Measurements from ENCODE around the gene IQCE.
"Not testable (repeated sequence)": the region's sequence is repeated elsewhere in the genome, so short reads cannot be mapped to it uniquely, and the experiment has no call there.

Gene IQCE

DNA sequence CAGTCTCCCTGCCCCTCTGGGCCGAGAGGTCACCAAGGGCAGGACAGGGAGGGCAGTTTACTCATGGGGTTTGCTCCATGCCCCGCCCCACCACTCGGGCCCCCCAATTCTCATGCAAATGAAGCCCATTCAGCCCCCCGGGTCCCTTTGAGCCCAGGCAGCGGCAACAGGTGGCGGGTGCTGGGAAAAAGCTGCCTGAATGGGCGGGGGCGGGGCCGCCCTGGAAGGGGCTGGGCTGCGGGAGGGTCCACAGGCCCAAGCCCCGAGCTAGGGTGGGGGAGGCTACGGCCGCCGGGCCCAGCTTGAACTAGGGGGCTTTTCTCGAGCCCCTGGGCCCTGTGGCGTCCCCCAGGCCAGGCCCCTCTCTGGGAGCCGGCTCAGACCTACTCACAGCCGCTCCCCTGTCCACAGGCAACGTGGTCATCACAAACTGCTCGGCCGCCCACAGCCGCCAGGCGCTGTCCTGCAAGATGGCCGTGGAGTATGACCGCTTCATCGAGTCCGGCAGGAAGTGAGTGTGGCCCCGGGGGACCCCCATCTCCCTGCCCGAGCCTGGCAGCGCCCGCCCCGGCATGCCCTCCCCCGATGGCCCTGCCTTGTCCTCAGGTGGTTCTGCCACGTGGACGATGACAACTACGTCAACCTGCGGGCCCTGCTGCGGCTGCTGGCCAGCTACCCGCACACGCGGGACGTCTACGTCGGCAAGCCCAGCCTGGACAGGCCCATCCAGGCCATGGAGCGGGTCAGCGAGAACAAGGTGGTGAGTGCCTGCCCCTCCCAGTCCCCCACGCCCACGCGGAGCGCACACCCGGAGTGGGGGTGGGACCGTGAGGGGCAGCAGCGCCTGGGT is 33.7 kb upstream of the IQCE start:
- Mint-ChIP-seq H3K36me3 (ENCODE audit: insufficient read depth) (peaks cover 38% of the 10 kb centered on the region), H3K4me3 (no peak overlapping the region), H3K4me1 (peaks cover 51% of the 10 kb centered on the region), H3K27ac (ENCODE audit: low read depth) (no peak overlapping the region), H3K27me3 (no peaks in the 10 kb centered on the region), H3K9me3 (no peaks in the 10 kb centered on the region)
- ATAC-seq (replicated peaks; ENCODE audit: extremely low read depth, poor library complexity, severe bottlenecking) (no peak), DNase-seq (ENCODE audit: low spot score in 2 of 2) (no peak)

DNA sequence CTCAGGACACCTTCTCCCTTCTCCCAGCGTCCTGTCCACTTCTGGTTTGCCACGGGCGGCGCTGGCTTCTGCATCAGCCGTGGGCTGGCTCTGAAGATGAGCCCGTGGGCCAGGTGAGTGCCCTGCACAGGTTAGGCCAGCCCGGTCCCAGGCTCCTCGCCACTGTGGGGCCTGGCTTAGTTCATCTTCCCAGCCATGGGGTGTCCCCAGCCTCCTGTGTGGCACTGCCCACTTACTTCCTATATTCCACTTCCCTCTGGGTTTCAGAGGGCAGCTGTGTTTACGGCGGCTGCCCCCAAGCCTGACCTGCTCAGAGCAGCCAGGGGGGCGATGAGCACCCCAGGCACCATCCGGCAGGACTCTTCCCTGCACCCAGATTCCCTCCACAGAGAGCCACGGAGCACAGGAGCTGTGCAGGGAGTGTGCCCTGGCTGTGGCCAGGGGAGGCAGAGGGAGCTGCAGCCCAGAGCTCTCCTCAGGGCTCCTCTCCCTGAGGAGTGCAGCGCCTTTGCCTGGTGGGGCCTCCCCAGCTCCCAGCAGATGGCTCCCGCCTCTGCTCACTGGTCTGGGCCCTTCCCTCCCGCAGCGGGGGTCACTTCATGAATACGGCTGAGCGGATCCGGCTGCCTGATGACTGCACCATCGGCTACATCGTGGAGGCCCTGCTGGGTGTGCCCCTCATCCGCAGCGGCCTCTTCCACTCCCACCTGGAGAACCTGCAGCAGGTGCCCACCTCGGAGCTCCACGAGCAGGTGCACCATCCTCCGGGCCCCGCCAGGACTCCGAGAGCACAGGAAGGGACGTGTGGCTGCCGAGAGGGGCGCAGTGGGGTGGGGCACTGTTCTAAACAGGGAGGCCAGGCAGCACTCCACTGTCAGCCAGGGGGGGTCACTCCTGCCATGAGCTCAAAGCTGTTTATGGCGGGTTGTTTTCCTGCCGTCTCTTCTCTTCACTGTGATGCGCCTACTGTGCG is 32.8 kb upstream of the IQCE start:
- H3K27me3 Mint-ChIP-seq: no peaks in the 10 kb centered on the region
- DNase-seq (ENCODE audit: low spot score in 2 of 2) (no peak), ATAC-seq (replicated peaks; ENCODE audit: extremely low read depth, poor library complexity, severe bottlenecking) (no peak)
- H3K4me3 Mint-ChIP-seq: peak overlapping the region; percentile 16
- H3K9me3 Mint-ChIP-seq: no peaks in the 10 kb centered on the region
- H3K4me1 Mint-ChIP-seq: peaks cover 60% of the 10 kb centered on the region
- H3K36me3 Mint-ChIP-seq (ENCODE audit: insufficient read depth): peaks cover 29% of the 10 kb centered on the region
- H3K27ac Mint-ChIP-seq (ENCODE audit: low read depth): no peak overlapping the region

DNA sequence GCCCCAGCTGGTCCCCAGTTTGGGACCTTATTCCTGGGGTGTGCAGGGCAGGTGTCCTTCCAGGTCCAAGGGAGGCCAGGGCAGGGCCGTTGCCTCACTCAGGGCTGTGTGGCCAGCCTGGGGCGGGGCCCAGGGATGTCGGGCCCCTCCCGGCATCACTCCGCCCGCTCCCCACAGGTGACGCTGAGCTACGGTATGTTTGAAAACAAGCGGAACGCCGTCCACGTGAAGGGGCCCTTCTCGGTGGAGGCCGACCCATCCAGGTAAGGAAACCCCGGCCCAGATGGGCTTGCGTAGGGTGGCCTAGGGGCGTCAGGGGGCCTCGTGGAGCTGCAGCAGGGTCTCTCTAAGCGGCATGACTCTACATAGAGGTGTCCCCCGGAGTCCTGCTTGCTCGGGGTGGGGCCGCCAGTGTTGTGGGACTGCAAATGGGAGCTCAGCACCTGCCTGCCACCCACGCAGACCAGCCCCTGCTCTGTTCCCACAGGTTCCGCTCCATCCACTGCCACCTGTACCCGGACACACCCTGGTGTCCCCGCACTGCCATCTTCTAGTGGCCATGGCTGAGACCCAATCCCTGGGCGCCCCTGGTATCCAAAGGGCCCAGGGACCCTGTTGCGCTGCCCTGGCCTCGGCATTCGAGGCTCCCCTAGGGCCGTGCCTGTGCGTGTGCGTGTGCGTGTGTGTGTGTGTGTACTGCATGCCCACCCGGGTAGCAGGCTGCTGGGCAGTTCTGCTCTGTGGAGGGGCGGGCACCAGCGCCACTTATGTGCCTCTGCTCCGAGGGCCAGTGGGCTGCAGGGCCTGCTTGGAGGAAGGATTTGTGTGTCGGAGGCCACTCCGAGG is 31.9 kb upstream of the IQCE start:
- no peak for ATAC-seq (replicated peaks; ENCODE audit: extremely low read depth, poor library complexity, severe bottlenecking)
- H3K36me3 Mint-ChIP-seq (ENCODE audit: insufficient read depth): peaks cover 25% of the 10 kb centered on the region
- H3K27me3 Mint-ChIP-seq: no peaks in the 10 kb centered on the region
- peaks cover 56% of the 10 kb centered on the region for H3K4me1 Mint-ChIP-seq
- peak overlapping the region; percentile 70 for H3K4me3 Mint-ChIP-seq
- H3K27ac Mint-ChIP-seq (ENCODE audit: low read depth): no peak overlapping the region
- H3K9me3 Mint-ChIP-seq: no peaks in the 10 kb centered on the region
- no peak for DNase-seq (ENCODE audit: low spot score in 2 of 2)

DNA sequence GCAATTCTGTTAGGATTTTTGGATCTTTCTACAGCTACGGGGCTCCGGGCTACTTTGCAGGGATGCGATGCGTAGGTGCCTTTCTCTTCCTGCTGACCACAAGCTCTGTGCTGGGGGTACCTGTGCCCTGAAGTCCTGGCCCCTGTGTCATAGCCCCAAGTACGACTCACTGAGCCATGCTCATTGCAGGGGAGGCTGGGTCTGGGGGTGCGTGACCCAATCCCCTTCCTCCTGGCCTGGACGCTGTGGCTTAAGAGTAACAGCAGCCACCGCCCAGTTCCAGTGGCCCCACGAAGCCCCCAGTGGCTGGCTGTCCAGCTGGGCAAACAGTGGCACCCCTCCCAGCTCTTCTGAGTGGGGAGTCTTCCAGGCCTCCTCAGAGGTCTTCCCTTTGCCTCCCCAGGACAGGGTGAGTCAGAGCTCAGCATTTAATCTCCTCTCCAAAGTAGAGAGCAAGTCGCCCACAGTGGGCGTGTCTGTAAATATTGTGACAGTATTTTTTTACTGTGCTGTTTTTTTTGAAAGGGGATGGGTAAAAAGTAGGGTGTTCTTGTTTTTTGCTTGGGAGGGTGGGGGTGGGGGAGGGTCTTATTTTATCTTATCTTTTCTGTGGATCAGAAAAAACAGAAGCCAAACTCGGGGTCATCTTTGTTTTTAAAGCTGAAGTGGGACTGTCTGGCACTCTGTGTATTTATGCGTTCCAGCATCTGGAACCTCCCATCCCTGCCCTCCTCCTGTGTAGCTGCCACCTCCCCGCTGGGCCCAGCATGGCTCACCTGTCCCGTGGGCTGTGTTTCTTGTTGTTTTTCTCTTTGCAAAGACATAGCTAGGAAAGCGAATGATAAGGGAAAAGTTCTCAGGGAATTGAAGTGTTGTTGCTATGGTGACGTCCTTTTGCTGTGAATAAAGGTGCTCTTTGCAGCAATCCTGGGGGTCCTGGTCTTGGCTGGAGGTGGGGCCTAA is 31.0 kb upstream of the IQCE start:
- Mint-ChIP-seq H3K9me3 (no peaks in the 10 kb centered on the region), H3K27ac (ENCODE audit: low read depth) (peak overlapping the region; percentile 94), H3K27me3 (no peaks in the 10 kb centered on the region), H3K36me3 (ENCODE audit: insufficient read depth) (peaks cover 17% of the 10 kb centered on the region), H3K4me1 (peaks cover 47% of the 10 kb centered on the region), H3K4me3 (peak overlapping the region; percentile 70)
- no peak for DNase-seq (ENCODE audit: low spot score in 2 of 2)
- no peak for ATAC-seq (replicated peaks; ENCODE audit: extremely low read depth, poor library complexity, severe bottlenecking)

DNA sequence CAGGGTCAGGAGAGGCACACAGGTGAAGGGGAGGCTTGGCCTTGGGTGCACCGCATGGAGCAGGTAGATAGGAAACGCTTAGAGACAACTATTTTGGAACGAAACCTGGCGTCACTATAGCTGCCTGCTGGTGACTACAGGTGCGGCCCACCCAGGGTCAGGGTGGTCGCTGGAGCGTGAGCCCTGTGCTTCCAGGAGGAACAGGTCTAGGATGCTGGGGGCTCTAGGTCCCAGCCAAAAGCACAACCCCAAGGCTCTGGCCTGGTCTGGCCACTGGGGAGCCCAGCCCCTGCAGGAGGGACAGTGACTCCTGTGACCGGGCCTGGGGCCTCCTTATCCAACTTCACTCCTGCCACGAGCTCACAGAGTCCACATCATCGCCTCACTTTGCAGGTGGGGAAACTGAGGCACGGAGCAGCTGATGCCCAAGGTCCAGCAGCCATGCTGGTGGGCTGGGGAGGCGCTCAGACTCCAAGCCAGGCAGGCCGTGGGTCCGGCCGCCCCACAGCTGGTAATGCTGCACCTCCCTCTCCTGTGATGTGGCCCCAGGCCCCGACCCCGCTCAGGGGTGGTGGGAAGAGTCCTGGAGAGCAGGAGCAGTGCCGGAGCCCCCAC is 30.2 kb upstream of the IQCE start:
- ATAC-seq (replicated peaks; ENCODE audit: extremely low read depth, poor library complexity, severe bottlenecking) (no peak), DNase-seq (ENCODE audit: low spot score in 2 of 2) (no peak)
- H3K4me1 Mint-ChIP-seq: peaks cover 42% of the 10 kb centered on the region
- peak overlapping the region; percentile 70 for H3K4me3 Mint-ChIP-seq
- H3K27me3 Mint-ChIP-seq: no peaks in the 10 kb centered on the region
- H3K9me3 Mint-ChIP-seq: no peaks in the 10 kb centered on the region
- H3K27ac Mint-ChIP-seq (ENCODE audit: low read depth): peak overlapping the region; percentile 94
- H3K36me3 Mint-ChIP-seq (ENCODE audit: insufficient read depth): peaks cover 12% of the 10 kb centered on the region

DNA sequence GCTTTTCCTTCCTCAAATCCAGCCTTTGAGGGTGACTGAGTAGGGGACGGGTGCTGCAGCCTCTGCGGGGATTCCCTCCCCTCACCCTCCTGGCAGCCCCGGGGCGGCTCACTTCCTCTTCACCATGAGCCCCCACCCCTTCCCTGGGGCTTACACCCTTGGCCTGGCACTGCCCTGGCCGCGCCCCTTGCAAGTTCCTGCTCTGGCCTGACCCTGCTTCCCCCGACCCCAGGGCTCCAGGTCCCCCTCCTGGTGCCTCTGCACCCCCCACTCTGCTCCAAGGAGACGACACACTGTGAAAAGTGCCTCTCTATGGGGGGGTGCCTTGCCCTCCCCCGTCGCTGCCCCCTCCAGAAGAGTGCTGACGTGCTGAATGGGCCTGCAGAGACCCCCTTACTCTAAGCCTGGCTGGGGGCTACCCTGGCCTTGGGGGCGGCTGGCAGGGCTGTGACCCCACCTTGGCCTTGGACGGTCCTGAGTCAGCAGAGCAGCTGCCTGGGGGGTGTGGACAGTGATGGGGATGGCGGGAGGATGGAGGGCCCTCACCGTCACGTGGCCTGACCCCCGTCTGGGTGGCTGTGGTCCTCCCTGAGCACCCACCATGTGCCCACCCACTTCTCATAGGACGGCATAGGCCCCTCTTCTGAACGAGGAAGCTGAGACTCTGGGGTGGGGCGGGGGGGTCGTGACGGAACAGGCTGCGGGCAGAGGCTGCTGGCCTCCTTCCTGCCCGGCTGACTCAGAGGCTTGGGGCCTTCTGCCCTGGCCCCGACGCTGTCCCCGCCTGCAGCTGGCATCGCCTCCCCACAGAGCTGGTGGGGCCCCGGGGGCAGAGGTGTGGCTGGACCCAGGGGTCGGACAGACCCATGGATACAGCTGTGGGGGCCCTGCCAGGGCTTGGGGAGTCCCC is 29.4 kb upstream of the IQCE start:
- peaks cover 12% of the 10 kb centered on the region for H3K36me3 Mint-ChIP-seq (ENCODE audit: insufficient read depth)
- no peaks in the 10 kb centered on the region for H3K9me3 Mint-ChIP-seq
- H3K27ac Mint-ChIP-seq (ENCODE audit: low read depth): peak overlapping the region; percentile 94
- no peak for DNase-seq (ENCODE audit: low spot score in 2 of 2)
- peak; percentile 47 for ATAC-seq (replicated peaks; ENCODE audit: extremely low read depth, poor library complexity, severe bottlenecking)
- peaks cover 42% of the 10 kb centered on the region for H3K4me1 Mint-ChIP-seq
- no peaks in the 10 kb centered on the region for H3K27me3 Mint-ChIP-seq
- H3K4me3 Mint-ChIP-seq: peak overlapping the region; percentile 81

DNA sequence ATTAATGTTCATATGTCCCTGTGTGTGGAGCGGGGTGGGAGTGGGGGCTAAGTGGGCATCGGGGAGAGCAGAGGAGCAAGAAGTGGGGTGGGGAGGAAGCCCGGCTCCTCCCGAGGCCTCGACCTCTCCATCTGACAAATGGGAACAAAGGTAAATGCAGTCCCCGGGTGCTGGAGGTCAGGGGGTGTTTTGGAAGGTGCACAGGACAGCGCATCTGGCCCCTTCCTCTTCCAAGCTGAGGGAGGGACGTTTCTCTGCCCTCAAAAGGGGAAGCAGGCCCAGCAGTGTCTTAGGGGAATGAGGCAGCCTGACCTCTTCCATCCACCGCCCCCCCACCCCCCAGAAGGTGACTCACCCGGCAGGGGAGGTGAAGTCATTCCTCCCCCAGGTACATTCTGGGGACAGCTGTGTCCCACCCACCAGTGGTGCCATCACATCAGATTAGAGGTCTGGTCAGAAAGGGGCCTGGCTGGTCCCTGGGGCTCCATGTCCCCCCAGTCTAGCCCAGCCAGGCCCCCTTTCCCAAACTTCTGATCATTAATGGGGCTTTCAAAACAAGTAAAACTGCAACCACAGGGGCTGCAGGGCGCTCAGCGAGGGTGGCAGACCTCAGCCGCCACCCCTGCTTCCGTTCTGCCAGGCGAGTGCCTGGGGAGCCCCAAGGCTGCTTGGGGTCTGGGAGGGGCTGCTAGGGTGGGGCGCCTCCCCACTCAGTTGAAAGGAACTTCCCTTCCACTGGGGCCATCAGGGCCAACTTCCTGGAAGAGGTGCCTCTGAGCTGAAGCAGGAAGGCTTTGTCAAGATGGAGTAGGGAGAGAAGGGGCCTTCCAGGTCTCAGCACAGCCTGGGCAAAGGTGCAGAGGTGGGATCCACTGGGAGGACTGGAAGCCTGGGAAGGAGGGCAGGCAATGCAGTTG is 28.4 kb upstream of the IQCE start:
- ATAC-seq (replicated peaks; ENCODE audit: extremely low read depth, poor library complexity, severe bottlenecking) (peak; percentile 86), DNase-seq (ENCODE audit: low spot score in 2 of 2) (peak; percentile 65 to 80)
- peaks cover 42% of the 10 kb centered on the region for H3K4me1 Mint-ChIP-seq

DNA sequence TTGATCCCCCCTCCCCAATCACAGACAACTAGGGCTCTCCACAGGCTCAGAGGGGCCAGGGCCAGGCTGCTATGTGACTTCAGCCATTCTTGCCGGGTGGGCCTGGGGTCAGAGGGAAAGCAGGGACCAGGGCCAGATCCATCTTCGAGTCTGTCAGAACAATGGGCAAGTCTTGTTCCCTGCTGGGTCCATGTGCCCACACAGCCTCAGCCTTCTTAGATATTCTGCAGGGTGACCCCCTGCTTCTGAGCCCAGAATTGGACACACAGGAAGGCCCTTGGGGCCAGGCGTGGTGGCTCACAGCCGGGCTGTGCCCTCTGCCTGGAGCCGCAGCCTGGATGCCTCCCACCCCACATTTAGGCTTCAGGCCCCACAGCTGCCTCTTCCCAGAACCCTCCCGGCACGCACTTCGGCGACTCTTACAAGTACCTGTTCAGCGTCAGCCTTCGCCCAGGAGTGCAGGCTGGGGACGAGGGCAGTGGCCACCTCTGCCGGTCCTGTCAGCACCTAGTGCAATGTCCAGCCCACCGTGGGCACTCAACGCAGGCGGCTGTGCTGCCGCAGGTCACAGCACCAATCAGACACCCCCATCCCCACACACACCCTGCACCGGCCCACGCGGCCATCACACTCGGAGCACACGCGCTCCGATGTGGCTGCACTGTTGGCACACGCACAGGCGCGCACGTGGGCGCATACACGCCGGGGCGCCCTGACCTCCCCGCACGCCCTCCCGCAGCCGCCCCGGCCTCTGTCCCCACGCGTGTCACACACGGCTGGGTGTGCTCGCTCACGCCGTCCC is 27.6 kb upstream of the IQCE start:
- Mint-ChIP-seq H3K4me1 (peaks cover 37% of the 10 kb centered on the region), H3K4me3 (peak overlapping the region; percentile 81), H3K27ac (ENCODE audit: low read depth) (peak overlapping the region; percentile 94)
- H3K9me3 Mint-ChIP-seq; H3K36me3 Mint-ChIP-seq (ENCODE audit: insufficient read depth); H3K27me3 Mint-ChIP-seq; DNase-seq (ENCODE audit: low spot score in 2 of 2); ATAC-seq (replicated peaks; ENCODE audit: extremely low read depth, poor library complexity, severe bottlenecking): not testable (repeated sequence)

More for the DNA sequence above, 28.4 kb upstream of the IQCE start:
- Mint-ChIP-seq H3K4me3 (peak overlapping the region; percentile 81), H3K27ac (ENCODE audit: low read depth) (peak overlapping the region; percentile 94), H3K27me3 (no peaks in the 10 kb centered on the region), H3K9me3 (no peaks in the 10 kb centered on the region), H3K36me3 (ENCODE audit: insufficient read depth) (peaks cover 12% of the 10 kb centered on the region)

DNA sequence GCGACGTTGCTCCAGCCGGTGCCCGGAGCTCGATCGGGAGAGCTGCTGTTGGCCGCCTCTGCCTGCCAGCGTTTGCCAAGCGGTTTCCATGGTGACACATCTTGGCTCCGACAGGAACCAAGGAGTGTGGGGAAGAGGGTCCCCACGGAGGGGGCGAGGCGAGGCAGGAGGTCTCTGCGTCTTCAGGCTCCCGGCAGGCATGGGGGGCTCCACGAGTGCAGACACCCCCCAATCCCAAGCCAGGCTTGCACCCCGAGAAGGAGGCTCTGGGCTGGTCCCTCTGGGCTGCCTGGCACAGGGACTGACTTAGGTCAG is 27.0 kb upstream of the IQCE start:
- H3K4me3 Mint-ChIP-seq; H3K27ac Mint-ChIP-seq (ENCODE audit: low read depth); H3K27me3 Mint-ChIP-seq; H3K9me3 Mint-ChIP-seq; H3K36me3 Mint-ChIP-seq (ENCODE audit: insufficient read depth); ATAC-seq (replicated peaks; ENCODE audit: extremely low read depth, poor library complexity, severe bottlenecking); DNase-seq (ENCODE audit: low spot score in 2 of 2): not testable (repeated sequence)
- H3K4me1 Mint-ChIP-seq: peaks cover 37% of the 10 kb centered on the region

Data from central memory CD8-positive, alpha-beta T cell (primary cell).